Liver (tissue), 3 donors: ENCODE measurements around the gene MSLN.

Experiments used
- CTCF ChIP-seq: fragments of 150-350 bp; IDR thresholded peaks from 2 replicates; pipeline ENCODE4 v1.5.1; 2017; ENCODE audit warnings: improper control_type of control experiment, low read depth, low read length; ENCODE audit not compliant: missing input control
- EGR1 ChIP-seq, 2 donors: IDR thresholded peaks; 2 replicates each; pipeline ENCODE4 v1.6.1; 2016 to 2018; ENCODE audit warnings: antibody characterized with exemption in 2 of 2, low read depth in 2 of 2
- JUND ChIP-seq, 2 donors: IDR thresholded peaks; 2 replicates each; pipeline ENCODE4 v1.6.1; 2016; ENCODE audit warnings: antibody characterized with exemption in 2 of 2
- RAD21 ChIP-seq, 2 donors: IDR thresholded peaks; 2 replicates each; pipeline ENCODE4 v1.6.1; 2016; ENCODE audit warnings: antibody characterized with exemption in 2 of 2, mild to moderate bottlenecking in 2 of 2
- SP1 ChIP-seq: IDR thresholded peaks from 2 replicates; pipeline ENCODE4 v1.6.1; 2018; ENCODE audit warnings: antibody characterized with exemption, mild to moderate bottlenecking
- TAF1 ChIP-seq: conservative IDR thresholded peaks from 2 replicates; pipeline ENCODE4 v1.6.1; 2016; ENCODE audit warnings: antibody characterized with exemption, mild to moderate bottlenecking
- TF ChIP-seq, protein P1 (sequence below): IDR thresholded peaks from 2 replicates; pipeline ENCODE4 v1.6.1; 2016; ENCODE audit warnings: antibody characterized with exemption
- donor health status: healthy.
- donor health status: healthy.

GRCh38 chr16:756428-756827 is 4.1 kb upstream of the MSLN start:
- TF ChIP-seq JUND (IDR thresholded peaks at IDR 0.05): no peak
- TF ChIP-seq CTCF: no peak
- TF ChIP-seq TAF1: no peak
- no peak for TF ChIP-seq SP1
- TF ChIP-seq, protein P1, sequence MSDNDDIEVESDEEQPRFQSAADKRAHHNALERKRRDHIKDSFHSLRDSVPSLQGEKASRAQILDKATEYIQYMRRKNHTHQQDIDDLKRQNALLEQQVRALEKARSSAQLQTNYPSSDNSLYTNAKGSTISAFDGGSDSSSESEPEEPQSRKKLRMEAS: no peak
- TF ChIP-seq RAD21 (IDR thresholded peaks at IDR 0.05): no peak
- no peak for TF ChIP-seq EGR1 (IDR thresholded peaks at IDR 0.05; ENCODE audit: low read depth in 2 of 2)
